ENCODE results near the gene TBX10.
A peak's percentile ranks its signal among the peaks of the same experiment; 100 is the strongest.
"Not testable (repeated sequence)": the region's sequence is repeated elsewhere in the genome, so short reads cannot be mapped to it uniquely, and the experiment has no call there.

TBX10 gene

DNA sequence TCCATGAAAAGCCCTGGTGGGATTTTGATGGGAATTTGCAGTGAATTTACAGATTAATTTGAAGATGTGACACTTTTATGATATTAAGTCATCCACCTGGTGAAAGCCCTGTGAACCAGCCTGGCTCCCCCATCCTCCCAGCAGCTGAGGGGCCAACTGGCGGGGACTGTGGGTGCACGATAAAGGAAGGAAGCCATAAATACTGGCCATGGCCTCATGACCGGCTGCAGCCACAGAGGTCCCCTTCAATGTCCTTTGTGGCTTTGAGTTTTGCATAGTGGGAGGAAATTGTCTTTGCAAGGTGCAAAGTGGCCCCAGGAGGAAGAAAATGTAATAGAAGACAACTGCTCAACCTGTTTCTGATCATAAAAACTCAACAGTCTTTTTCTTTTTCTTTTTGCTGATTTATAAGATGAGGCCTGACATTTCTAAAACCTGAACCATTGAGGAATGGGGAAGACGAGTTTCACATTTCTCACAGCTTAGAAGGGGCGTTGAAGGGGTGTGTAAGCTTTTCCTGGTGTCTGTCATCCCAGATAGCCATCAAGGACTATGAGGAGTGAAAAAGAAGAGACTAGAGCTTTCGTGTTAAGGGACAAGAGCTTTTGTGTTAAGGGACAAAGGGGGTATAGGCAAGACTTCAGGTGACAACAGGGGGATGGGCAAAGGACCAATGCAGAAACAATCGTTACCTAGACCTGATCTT lies 39.1 kb downstream of the TBX10 start:
- no peak for DNase-seq (ENCODE audit: low read depth, low spot score)

DNA sequence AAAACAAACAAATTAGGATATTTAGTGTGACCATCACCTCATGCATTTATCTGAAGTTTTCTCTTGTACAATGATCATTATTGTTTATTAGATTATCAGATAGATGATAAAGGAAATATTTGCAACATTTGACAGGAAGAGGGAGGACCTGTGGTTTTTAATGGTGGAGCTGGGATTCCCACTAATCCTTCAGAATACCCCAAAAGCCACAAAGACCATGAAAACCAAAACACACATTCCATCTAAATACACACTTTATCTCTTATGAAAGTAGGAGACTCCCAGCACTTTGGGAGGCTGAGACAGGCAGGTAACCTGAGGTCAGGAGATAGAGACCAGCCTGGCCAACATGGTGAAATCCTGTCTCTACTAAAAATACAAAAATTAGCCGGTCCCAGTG lies 40.4 kb downstream of the TBX10 start:
- no peak for DNase-seq (ENCODE audit: low read depth, low spot score)

DNA sequence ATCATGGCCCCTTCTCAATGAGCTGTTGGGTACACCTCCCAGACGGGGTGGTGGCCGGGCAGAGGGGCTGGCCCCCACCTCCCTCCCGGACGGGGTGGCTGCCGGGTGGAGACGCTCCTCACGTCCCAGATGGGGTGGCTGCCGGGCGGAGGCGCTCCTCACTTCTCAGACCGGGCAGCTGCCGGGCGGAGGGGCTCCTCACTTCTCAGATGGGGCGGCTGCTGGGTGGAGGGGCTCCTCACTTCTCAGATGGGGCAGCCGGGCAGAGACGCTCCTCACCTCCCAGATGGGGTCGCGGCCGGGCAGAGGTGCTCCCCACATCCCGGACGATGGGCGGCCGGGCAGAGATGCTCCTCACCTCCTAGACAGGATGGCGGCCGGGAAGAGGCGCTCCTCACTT lies 41.6 kb downstream of the TBX10 start:
- DNase-seq (ENCODE audit: low read depth, low spot score) = not testable (repeated sequence)

DNA sequence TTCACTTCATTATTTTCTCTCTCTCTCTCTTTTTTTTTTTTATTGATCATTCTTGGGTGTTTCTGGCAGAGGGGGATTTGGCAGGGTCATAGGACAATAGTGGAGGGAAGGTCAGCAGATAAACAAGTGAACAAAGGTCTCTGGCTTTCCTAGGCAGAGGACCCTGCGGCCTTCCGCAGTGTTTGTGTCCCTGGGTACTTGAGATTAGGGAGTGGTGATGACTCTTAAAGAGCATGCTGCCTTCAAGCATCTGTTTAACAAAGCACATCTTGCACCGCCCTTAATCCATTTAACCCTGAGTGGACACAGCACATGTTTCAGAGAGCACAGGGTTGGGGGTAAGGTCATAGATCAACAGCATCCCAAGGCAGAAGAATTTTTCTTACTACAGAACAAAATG lies 42.1 kb downstream of the TBX10 start:
- DNase-seq (ENCODE audit: low read depth, low spot score) = not testable (repeated sequence)

DNA sequence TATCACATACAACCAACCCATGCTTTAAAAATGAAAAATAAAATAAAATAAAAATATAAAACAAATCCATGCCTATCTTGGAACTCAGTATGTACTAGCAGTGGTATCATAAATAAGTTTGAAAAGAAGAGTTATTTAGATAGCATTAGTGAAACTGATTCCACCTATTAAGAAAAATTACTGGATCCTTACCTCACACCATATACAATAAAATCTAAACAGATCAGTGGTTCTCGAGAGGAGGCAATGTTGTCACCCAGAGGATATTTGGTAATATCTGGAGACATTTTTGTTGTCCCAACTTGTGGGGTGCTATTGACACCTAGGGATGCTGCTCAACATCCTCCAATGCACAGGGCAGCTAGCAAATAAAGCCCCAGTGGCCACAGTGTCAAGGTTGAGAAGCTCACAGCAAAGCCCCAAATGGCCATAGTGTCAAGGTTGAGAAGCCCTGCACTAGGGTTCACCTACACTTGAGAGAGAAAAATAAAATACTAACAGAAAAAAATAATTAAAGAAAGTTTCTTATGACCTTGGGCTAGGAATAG lies 42.7 kb downstream of the TBX10 start:
- DNase-seq (ENCODE audit: low read depth, low spot score) = no peak

DNA sequence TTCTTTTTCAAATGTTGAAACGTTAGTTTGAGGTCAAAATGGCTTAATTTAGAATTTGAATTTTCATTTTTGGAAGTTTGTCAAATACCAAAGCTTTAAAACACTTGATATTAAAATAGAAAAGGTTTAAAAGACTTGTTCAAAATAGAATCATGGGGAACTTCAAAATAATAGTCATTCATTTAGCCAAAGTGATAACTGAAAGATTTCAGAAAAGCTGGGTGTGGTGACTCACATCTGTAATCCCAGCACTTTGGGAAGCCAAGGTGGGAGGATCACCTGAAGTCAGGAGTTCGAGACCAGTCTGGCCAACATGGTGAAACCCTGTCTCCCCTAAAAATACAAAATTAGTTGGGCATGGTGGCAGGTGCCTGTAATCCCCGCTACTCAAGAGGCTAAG lies 45.1 kb downstream of the TBX10 start:
- DNase-seq (ENCODE audit: low read depth, low spot score) = no peak

DNA sequence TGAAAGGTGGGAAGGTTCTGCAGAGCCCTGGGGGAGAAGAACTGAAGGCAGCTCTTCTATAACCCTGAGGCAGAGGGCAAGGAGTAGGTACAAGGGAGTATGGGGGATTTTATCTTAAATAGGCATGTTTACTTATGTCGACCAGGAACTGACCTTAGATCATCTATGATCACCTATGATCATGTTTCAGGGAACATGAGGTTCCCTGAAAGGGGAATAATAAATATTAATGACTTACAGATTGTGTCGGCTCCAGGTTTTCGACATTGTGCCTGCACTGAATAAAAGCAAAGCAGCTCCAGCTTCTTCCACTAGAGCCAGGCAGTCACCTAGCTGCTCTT lies 46.0 kb downstream of the TBX10 start:
- DNase-seq (ENCODE audit: low read depth, low spot score) = no peak

DNA sequence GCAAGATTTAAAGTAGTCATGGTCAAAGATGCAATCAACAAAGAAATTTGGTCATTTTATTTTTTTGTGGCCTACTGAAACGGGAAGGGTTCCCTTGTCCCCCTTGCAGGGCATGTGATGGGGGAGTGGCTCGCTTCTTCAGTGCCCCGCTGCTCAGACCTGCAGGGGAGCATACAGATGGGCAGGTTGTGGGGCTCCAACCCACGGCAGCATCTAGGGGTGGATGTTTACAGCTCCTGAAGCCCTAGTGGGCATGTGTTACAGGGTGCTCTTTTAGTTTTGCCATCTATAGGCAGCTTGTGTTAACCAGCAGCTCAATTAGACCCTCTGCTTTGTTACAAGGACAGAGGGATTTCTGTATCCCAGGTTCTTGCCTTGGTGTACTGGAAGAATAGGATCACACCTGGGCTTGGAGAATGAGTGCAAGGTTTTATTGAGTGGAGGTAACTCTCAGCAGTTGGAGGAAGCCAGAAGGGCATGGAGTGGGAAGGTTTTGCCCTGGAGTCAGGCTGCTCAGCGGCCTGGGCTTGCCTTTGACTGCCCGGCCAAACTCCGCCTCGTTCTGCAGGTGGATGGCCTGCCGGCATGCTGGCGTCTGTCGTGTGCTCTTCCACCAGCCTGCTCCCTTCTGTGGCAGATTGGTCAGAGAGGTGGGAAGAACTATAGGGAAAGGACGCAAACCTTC lies 46.5 kb downstream of the TBX10 start:
- no peak for DNase-seq (ENCODE audit: low read depth, low spot score)

DNA sequence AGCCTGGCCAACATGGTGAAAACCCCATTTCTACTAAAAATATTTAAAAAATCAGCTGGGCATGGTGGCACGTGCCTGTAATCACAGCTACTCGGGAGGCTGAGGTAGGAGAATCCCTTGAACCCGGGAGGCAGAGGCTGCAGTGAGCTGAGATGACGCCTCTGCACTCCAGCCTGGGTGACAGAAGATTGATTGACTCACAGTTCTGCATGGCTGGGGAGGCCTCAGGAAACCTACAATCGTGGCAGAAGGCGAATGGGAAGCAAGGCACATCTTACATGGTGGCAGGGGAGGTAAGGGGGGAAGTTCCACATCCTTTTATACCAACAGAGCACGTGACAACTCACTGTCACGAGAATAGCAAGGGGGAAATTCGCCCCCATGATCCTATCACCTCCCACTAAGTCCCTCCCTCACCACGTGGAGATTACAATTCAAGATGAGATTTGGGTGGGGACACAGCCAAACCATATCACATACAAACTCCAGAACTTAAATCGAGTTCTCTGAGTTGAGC lies 50.6 kb downstream of the TBX10 start:
- DNase-seq (ENCODE audit: low read depth, low spot score) = not testable (repeated sequence)

DNA sequence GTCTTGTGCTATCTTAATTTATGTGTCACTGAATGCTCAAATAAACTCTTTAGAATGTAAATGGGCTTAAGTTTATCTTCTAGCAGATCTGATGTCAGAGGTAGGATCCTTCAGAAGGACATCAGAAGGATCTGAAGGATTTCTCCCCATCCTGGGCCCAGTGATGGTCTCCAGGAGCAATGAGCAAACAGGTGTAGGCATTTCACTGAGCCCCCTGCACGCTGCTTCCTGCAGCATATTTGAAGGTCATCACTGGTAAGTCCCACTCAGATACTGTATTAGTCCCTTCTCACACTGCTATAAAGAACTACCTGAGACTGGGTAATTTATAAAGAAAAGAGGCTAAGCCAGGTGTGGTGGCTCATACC lies 51.4 kb downstream of the TBX10 start:
- no peak for DNase-seq (ENCODE audit: low read depth, low spot score)

DNA sequence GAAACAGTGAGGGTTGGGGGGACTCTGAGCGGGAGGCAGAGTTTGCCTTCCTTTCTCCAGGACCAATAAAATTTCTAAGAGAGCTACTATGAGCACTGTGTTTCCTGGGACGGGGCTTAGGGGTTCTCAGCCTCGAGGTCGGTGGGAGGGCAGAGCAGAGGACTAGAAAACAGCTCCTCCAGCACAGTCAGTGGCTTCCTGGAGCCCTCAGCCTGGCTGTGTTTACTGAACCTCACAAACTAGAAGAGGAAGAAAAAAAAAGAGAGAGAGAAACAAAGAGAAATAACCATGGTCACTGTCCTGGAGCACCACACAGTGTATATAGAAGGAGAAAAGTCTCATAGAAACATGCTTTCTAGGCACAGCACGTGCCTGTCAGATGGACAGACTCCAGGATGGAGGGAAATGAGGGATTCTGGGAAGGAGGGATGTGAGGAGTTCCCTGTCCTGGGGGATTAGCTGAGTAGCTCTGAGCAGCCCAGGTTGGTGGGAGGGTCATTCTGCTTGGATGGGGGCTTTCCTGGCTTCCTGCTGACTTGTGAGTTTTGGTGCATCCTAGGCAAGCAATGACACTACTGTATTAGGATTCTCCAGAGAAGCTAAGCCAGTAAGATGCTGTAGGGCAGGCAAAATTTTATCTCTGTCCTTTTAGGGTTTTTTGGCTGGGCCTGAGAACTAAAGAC lies 52.9 kb downstream of the TBX10 start:
- DNase-seq (ENCODE audit: low read depth, low spot score) = no peak

DNA sequence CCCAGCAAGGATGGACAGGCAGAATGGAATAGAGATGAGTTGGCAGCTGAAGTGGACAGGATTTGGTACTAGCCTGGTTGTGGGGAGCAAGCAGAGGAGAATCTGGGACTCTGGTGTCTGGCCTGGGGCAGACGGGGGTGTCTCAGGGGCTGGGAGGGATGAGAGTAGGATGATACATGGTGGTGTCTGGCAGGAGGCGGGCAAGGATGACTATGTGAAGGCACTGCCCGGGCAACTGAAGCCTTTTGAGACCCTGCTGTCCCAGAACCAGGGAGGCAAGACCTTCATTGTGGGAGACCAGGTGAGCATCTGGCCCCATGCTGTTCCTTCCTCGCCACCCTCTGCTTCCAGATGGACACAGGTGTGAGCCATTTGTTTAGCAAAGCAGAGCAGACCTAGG lies 53.7 kb downstream of the TBX10 start:
- no peak for DNase-seq (ENCODE audit: low read depth, low spot score)

DNA sequence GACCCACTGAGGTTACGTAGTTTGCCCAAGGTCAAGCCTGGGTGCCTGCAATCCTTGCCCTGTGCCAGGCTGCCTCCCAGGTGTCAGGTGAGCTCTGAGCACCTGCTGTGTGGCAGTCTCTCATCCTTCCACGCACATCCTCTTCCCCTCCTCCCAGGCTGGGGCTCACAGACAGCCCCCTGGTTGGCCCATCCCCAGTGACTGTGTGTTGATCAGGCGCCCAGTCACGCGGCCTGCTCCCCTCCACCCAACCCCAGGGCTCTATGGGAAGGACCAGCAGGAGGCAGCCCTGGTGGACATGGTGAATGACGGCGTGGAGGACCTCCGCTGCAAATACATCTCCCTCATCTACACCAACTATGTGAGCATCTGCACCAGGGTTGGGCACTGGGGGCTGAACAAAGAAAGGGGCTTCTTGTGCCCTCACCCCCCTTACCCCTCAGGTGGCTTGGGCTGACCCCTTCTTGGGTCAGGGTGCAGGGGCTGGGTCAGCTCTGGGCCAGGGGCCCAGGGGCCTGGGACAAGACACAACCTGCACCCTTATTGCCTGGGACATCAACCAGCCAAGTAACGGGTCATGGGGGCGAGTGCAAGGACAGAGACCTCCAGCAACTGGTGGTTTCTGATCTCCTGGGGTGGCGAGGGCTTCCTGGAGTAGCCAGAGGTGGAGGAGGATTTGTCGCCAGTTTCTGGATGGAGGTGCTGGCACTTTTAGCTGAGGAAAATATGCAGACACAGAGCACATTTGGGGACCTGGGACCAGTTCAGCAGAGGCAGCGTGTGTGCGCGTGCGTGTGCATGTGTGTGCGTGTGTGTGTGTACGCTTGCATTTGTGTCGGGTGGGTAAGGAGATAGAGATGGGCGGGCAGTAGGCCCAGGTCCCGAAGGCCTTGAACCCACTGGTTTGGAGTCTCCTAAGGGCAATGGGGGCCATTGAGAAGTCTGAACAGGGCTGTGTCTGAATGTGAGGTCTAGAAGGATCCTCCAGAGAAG lies 54.4 kb downstream of the TBX10 start:
- DNase-seq (ENCODE audit: low read depth, low spot score) = no peak

DNA sequence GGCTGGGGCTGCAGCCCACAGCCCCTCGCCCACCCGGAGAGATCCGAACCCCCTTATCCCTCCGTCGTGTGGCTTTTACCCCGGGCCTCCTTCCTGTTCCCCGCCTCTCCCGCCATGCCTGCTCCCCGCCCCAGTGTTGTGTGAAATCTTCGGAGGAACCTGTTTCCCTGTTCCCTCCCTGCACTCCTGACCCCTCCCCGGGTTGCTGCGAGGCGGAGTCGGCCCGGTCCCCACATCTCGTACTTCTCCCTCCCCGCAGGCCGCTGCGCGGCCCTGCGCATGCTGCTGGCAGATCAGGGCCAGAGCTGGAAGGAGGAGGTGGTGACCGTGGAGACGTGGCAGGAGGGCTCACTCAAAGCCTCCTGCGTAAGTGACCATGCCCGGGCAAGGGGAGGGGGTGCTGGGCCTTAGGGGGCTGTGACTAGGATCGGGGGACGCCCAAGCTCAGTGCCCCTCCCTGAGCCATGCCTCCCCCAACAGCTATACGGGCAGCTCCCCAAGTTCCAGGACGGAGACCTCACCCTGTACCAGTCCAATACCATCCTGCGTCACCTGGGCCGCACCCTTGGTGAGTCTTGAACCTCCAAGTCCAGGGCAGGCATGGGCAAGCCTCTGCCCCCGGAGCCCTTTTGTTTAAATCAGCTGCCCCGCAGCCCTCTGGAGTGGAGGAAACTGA lies 55.2 kb downstream of the TBX10 start:
- no peak for DNase-seq (ENCODE audit: low read depth, low spot score)

DNA sequence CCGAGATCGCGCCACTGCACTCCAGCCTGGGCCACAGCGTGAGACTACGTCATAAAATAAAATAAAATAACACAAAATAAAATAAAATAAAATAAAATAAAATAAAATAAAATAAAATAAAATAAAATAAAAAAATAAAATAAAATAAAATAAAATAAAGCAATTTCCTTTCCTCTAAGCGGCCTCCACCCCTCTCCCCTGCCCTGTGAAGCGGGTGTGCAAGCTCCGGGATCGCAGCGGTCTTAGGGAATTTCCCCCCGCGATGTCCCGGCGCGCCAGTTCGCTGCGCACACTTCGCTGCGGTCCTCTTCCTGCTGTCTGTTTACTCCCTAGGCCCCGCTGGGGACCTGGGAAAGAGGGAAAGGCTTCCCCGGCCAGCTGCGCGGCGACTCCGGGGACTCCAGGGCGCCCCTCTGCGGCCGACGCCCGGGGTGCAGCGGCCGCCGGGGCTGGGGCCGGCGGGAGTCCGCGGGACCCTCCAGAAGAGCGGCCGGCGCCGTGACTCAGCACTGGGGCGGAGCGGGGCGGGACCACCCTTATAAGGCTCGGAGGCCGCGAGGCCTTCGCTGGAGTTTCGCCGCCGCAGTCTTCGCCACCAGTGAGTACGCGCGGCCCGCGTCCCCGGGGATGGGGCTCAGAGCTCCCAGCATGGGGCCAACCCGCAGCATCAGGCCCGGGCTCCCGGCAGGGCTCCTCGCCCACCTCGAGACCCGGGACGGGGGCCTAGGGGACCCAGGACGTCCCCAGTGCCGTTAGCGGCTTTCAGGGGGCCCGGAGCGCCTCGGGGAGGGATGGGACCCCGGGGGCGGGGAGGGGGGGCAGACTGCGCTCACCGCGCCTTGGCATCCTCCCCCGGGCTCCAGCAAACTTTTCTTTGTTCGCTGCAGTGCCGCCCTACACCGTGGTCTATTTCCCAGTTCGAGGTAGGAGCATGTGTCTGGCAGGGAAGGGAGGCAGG lies 56.0 kb downstream of the TBX10 start, which contains the start of gene GSTP1:
TSS of gene GSTP1 (plus strand) at position 566 of the 958 bp plus-strand sequence. CDS start at position 598, 32 bp downstream.
- DNase-seq (ENCODE audit: low read depth, low spot score) = peak; percentile 54

DNA sequence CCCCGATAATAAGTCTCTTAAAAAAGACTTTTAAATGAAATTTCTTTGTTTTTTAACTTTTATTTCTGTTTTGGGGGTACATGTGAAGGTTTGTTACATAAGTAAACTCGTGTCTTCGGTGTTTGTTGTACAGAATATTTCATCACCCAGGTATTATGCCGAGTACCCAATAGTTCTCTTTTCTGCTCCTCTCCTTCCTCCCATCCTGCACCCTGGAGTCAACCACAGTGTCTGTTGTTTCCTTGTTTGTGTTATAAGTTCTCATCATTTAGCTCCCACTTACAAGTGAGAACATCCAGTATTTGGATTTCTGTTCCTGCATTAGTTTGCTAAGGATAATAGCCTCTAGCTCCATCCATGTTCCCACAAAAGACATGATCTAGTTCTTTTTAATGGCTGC lies 57.6 kb downstream of the TBX10 start:
- no peak for DNase-seq (ENCODE audit: low read depth, low spot score)

DNA sequence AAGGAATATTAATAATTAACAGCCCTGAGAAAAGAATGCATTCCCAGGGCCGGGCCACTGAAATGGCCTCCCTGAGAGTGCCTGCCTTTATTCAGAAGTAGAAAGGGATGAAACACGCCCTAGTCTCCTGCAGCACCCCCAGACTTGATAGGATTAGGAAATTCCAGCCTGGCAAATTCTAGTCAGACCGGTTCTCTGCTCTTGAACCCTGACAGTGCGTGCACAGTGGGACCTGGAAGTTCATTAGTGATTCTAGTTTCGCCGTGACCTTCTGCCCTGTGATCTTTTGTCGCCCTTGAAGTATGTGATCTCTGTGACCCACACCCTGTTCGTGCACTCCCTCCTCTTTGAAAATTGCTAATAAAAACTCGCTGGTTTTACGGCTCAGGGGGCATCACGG lies 58.1 kb downstream of the TBX10 start:
- DNase-seq (ENCODE audit: low read depth, low spot score) = peak; percentile 42
